NCI-H2107 treated with DMSO at 0.1 percent for 48 hours (cell line): ENCODE data around the gene OBSL1.

ENCODE experiments used
- DNase-seq: peaks from one replicate; lab custom pipeline; 2025; ENCODE audit not compliant: unreplicated experiment; lab: John Stamatoyannopoulos, UW

Gene OBSL1

GRCh38 chr2:219597552-219598307 is 26.4 kb upstream of the OBSL1 start, which contains the start of gene STK11IP:
Gene STK11IP (plus strand): TSS chr2:219597857. CDS start chr2:219598120, 263 bp downstream.
- DNase-seq = peak; percentile 83

- DNase-seq = no peak
Observed at GRCh38 chr2:219596954-219597551, 25.7 kb upstream of the OBSL1 start.

- no peak for DNase-seq
Observed at GRCh38 chr2:219595256-219595655, 23.9 kb upstream of the OBSL1 start.

GRCh38 chr2:219593154-219593553 is 21.8 kb upstream of the OBSL1 start:
- no peak for DNase-seq

GRCh38 chr2:219592736-219593135 is 21.4 kb upstream of the OBSL1 start:
- no peak for DNase-seq

GRCh38 chr2:219591091-219591490 is 19.8 kb upstream of the OBSL1 start:
- DNase-seq = no peak

GRCh38 chr2:219581346-219581745 is 10.0 kb upstream of the OBSL1 start:
- no peak for DNase-seq

GRCh38 chr2:219578811-219579613 is 7.7 kb upstream of the OBSL1 start:
- DNase-seq = no peak

GRCh38 chr2:219576505-219577388 is 5.4 kb upstream of the OBSL1 start:
- DNase-seq = peak; percentile 38

GRCh38 chr2:219575566-219576504 is 4.5 kb upstream of the OBSL1 start:
- no peak for DNase-seq

- DNase-seq = no peak
Observed at GRCh38 chr2:219574484-219575311, 3.4 kb upstream of the OBSL1 start.

- DNase-seq = peak; percentile 99
Observed at GRCh38 chr2:219573166-219573565, 1.8 kb upstream of the OBSL1 start.

- DNase-seq = no peak
Observed at GRCh38 chr2:219572237-219573001, 1.1 kb upstream of the OBSL1 start, which contains the start of gene INHA. Gene INHA (plus strand): TSS chr2:219572310. CDS start chr2:219572375, 65 bp downstream.

- no peak for DNase-seq
Observed at GRCh38 chr2:219570924-219571310, 422 bp downstream of the OBSL1 start.

- no peak for DNase-seq
Observed at GRCh38 chr2:219570194-219570923, 980 bp downstream of the OBSL1 start.

- no peak for DNase-seq
Observed at GRCh38 chr2:219569635-219570034, 1.7 kb downstream of the OBSL1 start.

- no peak for DNase-seq
Observed at GRCh38 chr2:219569041-219569440, 2.3 kb downstream of the OBSL1 start.
